GDM1 (cell line): Measurements from ENCODE around the gene COTL1.
"Not testable (repeated sequence)": the region's sequence is repeated elsewhere in the genome, so short reads cannot be mapped to it uniquely, and the experiment has no call there.

Experiments used
- DNase-seq: peaks from one replicate; lab custom pipeline; 2025; lab: John Stamatoyannopoulos, UW

The COTL1 gene

GRCh38 chr16:84643180-84643583, 25.3 kb upstream of the COTL1 start:
- DNase-seq, result no peak

- no peak for DNase-seq
These were observed 23.9 kb upstream of the COTL1 start for GRCh38 chr16:84641643-84642358.

- no peak for DNase-seq
These were observed 22.3 kb upstream of the COTL1 start for GRCh38 chr16:84640145-84640544.

- no peak for DNase-seq
These were observed 20.4 kb upstream of the COTL1 start for GRCh38 chr16:84638231-84638806.

- no peak for DNase-seq
These were observed 19.8 kb upstream of the COTL1 start for GRCh38 chr16:84637709-84638108.

- DNase-seq, result no peak
These were observed 17.8 kb upstream of the COTL1 start for GRCh38 chr16:84635702-84636101.

GRCh38 chr16:84633622-84634021, 15.7 kb upstream of the COTL1 start:
- no peak for DNase-seq

- not testable (repeated sequence) for DNase-seq
These were observed 15.0 kb upstream of the COTL1 start for GRCh38 chr16:84632862-84633261.

GRCh38 chr16:84631886-84632285, 14.0 kb upstream of the COTL1 start:
- DNase-seq, result no peak

- no peak for DNase-seq
These were observed 13.2 kb upstream of the COTL1 start for GRCh38 chr16:84631153-84631466.

- DNase-seq, result no peak
These were observed 12.7 kb upstream of the COTL1 start for GRCh38 chr16:84630446-84631152.

GRCh38 chr16:84630009-84630408, 12.1 kb upstream of the COTL1 start:
- DNase-seq, result no peak

- DNase-seq, result no peak
These were observed 11.7 kb upstream of the COTL1 start for GRCh38 chr16:84629580-84629979.

- no peak for DNase-seq
These were observed 10.4 kb upstream of the COTL1 start for GRCh38 chr16:84628226-84628731.

GRCh38 chr16:84625556-84625955, 7.7 kb upstream of the COTL1 start:
- DNase-seq, result no peak

GRCh38 chr16:84620913-84621312, 3.0 kb upstream of the COTL1 start:
- not testable (repeated sequence) for DNase-seq

- DNase-seq, result no peak
These were observed 943 bp upstream of the COTL1 start for GRCh38 chr16:84618581-84619460.

GRCh38 chr16:84617041-84617790, 662 bp downstream of the COTL1 start:
- DNase-seq, result no peak

- DNase-seq, result no peak
These were observed 1.4 kb downstream of the COTL1 start for GRCh38 chr16:84616515-84616914.

- DNase-seq, result no peak
These were observed 2.7 kb downstream of the COTL1 start for GRCh38 chr16:84614968-84615813.

- no peak for DNase-seq
These were observed 3.3 kb downstream of the COTL1 start for GRCh38 chr16:84614623-84614967.
